Esophagus muscularis mucosa (tissue), 4 donors: ENCODE measurements around the gene SETD9.

Experiments used
- EP300 ChIP-seq: sonication (generic); formaldehyde crosslinking; IDR thresholded peaks from one replicate; pipeline ENCODE4 v1.6.1; 2017; ENCODE audit warnings: antibody characterized with exemption
- POLR2A ChIP-seq: fragments of 450-650 bp; IDR thresholded peaks from one replicate; pipeline ENCODE4 v1.6.1; 2017; ENCODE audit warnings: antibody characterized with exemption, moderate library complexity, mild to moderate bottlenecking, low read depth
- POLR2AphosphoS5 ChIP-seq, 2 donors: sonication (generic); formaldehyde crosslinking; IDR thresholded peaks; one replicate each; pipeline ENCODE4 v1.6.1; 2017; ENCODE audit warnings: antibody characterized with exemption in 2 of 2
- TF ChIP-seq, protein P1 (sequence below), 3 experiments: fragments of 200-600 bp in 2 of 3; fragments of 450-650 bp in 1 of 3; sonication (generic) in 2 of 3; IDR thresholded peaks; one replicate each; pipeline ENCODE4 v1.5.1; 2017 to 2019; ENCODE audit warnings: antibody characterized with exemption in 3 of 3, mild to moderate bottlenecking in 2 of 3, moderate library complexity in 1 of 3

DNA sequence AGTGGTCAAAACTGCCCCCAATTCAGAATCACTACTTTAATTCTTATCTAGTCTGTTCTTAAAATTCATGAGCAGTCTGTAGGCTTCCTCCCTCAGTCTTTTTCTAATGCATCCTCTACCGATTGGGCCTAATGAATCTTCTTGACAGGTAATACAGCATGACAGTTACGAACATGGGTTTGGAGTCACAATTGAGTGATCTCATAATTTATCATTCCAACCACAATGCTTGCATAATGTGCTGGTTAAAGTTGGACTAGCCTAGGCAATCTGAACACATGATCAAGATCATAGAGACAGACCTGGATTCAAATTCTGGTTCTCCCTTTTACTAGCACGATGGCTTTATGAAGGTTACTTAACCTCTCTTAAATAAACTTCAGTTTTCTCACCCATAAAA is 33.1 kb upstream of the SETD9 start:
- TF ChIP-seq POLR2A = no peak
- no peak for TF ChIP-seq EP300
- TF ChIP-seq, protein P1, sequence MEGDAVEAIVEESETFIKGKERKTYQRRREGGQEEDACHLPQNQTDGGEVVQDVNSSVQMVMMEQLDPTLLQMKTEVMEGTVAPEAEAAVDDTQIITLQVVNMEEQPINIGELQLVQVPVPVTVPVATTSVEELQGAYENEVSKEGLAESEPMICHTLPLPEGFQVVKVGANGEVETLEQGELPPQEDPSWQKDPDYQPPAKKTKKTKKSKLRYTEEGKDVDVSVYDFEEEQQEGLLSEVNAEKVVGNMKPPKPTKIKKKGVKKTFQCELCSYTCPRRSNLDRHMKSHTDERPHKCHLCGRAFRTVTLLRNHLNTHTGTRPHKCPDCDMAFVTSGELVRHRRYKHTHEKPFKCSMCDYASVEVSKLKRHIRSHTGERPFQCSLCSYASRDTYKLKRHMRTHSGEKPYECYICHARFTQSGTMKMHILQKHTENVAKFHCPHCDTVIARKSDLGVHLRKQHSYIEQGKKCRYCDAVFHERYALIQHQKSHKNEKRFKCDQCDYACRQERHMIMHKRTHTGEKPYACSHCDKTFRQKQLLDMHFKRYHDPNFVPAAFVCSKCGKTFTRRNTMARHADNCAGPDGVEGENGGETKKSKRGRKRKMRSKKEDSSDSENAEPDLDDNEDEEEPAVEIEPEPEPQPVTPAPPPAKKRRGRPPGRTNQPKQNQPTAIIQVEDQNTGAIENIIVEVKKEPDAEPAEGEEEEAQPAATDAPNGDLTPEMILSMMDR (IDR thresholded peaks at IDR 0.05) = no peak
- no peak for TF ChIP-seq POLR2AphosphoS5 (IDR thresholded peaks at IDR 0.05)
